Stimulated activated CD4-positive, alpha-beta T cell treated with anti-CD3 and anti-CD28 coated beads, Interleukin-2, amount 100 ng/mL, for 24 hours (primary cell): Measurements from ENCODE around the gene GALNT4.
A peak's percentile ranks its signal among the peaks of the same experiment; 100 is the strongest.

Experiments used
- DNase-seq, 2 donors: peaks; one replicate each; pipeline ENCODE4 v3.0.0-alpha.2; 2020

The GALNT4 gene

DNA sequence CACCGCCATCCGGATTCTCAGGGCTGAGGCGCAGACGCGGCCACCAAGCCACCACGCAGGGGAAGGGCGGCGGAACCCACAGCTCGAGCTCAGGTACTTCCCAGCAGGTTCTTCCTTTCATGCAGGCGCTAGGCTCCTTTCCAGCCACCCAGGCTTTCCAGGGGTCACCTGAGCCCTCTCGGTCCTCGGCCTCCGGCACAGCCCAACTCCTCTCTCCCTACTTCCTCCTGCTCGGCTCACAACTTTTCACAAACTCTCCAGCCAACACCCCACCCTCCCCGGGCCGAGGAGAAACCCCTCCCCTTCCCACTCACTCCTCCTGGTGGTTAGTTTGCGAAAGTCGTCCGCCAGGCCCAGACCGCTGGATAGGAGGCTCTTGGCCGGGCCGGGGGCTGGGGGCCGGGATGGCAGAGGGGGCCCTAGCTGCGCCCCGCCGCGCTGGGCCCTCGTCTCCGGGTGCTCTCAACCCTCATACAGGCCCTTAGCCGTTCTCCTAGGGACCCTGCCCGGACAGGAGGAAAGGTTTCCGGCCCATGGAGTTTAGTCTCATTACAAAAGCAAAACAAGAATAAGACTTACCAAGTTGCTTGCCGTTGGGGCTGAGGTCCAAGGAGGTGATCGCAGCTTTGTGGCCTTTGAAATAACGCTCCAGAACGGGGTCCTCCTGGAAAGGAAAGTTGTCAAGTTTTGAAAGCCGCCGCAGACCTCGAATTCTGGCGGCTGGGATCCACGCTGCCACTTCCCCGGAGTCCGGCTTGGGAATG is at the start of gene GALNT4:
GALNT4 (minus strand) TSS at position 256 of the 764 bp plus-strand sequence; CDS start at position 9, 247 bp downstream.
- DNase-seq: peak; percentile 74 to 75

DNA sequence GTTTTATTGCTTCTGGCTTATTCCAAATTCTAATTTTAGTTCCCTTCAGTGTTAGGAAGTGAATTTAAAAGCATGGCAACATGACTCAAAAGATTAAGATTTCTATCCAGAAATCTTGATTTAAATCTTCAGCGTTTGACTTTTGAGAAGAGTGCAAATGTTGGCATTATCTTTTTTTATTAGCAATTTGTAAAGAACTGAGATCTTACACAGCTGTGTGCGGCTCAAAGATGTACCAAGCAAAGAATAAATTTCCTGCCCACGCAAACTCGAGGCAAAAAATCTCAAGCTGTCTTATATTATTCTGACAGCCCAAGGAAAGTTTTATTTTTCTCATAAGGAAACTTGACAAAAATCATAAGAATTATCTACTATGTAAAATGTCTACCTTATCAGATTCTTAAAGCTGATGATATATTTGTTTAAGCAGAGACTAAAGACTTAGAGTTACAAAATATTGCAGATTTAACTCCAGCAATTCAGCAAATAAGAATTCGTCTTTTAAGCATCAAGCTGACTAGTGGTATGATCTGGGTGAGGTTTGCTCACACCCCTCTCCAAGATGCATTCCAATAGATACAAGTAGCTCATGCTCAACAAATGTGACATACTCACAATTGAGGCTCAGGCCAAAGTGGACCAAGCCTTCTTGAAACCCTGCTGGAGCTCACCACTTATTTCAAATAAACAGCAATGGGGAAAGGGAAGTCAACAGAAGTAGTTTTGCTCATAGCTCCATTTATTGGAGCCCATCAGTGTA is 48.6 kb upstream of the GALNT4 start:
- DNase-seq: no peak

DNA sequence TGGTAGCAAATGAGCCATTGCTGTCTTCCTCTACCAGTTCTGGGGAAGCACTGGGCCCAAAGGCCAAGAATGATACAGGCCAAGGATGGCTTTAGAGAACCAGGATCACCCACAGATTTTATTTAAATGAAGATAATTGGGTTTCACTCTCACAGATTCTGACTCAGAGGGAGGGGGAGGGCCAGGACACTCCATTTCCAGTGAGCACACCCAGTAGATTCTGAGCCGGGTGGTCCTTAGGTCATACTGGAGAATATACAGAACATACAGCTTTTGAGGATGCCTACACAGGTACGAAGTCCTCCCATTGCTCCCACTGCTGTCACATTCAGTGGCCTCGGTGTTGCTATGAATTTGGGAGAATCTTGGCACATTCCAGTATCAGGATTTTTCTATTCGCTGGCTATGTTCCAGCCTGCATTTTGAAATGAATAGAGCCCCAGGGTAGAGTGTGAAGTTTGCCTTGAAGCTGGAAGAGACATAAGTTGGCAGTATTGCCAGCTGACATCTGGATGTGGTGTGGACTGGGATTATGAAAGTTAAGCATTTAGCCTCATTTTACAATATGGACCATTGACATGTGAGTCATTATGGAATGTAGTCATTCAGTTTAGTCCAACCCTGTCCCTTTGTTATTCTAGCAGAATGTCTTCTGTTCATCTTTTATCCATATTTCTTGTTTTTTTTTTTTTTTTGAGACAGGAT is 47.0 kb upstream of the GALNT4 start:
- no peak for DNase-seq

DNA sequence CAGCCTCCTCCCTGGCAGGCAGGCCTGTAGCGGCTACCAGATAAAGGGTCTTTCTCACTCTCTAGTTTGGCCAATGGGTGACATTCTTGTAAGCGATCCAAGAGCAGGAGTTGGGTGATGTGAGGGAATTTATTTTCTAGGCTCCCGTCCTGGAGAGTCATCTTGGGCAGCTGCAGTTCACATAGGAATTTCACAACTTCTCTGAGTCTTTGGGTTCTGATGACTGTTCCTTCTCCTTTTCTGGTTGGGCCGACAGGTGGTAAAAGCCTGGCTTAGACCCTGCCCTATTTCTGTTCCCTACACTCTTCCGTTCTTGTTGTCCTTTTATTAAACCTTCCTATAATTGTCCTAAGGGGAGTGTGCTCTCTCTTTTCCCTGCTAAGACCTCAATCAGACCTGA is 43.9 kb upstream of the GALNT4 start:
- no peak for DNase-seq

DNA sequence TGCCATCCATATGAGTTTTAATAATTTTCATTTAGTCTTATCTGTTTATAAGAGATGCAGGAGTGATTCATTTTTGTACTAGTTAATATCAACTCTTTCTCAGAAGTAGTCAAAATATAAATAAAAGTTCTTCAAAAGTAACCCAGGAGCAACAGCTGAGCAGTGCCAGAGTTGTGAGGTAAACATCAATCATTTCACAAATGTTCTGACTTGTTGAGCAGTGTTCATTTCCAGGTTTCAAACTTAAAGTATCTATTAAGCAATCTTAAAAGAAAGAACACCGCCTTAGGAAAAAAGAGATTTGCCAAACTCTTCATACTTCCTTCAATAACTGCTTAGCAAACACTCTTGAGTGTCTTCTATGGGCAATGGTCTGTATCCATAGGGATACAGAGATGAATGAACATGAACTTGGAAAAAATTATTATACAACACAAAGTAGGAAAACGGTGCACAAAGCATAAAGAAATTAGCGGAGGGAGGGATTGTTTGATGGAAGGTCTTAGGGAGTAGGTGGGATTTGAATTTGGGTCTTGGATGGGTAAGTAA is 43.2 kb upstream of the GALNT4 start:
- no peak for DNase-seq

DNA sequence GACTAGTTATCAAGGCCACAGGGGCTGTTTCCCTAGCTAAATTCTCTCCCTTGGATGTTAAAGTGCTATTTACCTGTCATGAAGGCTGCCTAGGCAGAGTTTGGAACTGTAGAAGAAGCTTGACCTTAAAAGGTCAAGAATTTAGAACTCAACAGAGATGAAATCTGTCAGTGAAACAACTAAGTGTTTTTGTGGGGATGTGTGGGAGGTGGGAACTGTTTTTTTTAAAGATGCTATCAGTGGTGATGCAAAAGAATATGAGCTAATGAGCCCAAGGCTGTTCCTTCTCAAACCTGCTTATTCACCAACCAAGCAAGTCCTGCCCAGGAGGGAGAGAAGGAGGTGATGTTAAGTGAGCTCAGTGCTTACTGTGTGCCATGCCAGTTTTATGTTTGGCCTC is 42.0 kb upstream of the GALNT4 start:
- no peak for DNase-seq

DNA sequence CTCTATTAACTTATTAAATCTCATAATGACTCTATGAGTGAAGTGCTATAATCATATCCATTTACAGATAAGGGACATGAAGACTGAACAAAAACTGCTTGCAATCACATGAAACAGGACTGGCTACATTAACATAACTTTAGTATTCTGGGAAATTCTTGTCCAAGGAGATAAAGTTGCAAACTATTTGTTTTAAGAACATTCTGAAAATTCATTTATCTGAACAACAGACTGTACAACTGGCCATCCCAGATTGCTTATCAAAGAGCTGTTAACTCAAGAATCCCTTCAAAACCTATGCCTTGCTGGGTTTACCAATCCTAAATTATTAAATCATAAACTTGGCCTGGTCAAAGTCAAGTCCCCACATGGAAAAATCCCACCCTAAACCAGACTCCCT is 40.4 kb upstream of the GALNT4 start:
- no peak for DNase-seq

DNA sequence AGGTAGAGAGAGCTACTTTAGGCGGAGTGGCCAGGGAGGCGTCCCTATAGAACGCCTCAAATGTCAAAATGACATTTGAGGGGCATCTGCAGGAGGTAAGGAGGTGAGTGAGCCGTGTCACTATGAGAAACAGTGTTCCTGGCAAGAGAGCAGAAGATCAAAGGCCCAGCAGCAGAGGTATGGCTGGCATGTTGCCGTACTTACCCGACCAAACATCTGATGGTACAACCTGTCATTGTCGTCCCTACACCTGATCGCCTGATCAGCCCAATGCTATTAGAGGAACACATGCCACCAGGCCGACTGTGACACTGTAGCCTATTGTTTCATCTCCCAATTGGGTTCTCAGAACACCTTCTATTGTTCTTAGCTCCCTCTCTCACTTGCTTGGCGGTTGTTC is 35.2 kb upstream of the GALNT4 start:
- no peak for DNase-seq

DNA sequence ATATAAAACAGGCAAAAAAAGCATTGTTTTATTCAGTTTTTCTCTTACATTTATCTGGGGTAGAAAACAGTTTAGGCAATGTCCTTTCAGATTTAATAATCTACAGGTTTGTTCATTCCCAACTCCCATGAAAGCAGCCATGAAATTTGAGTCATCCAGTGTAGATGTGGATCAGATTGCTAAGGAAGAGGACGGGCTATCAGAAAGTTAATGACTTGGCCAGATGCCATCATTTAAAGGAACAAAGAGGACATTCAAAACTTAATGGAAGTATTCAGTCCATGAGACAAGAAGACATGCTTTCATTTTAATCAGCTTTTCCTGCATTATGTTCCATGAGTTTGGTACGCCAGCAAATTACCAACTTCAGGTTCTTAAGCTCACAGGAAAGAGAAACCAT is 32.4 kb upstream of the GALNT4 start:
- no peak for DNase-seq

DNA sequence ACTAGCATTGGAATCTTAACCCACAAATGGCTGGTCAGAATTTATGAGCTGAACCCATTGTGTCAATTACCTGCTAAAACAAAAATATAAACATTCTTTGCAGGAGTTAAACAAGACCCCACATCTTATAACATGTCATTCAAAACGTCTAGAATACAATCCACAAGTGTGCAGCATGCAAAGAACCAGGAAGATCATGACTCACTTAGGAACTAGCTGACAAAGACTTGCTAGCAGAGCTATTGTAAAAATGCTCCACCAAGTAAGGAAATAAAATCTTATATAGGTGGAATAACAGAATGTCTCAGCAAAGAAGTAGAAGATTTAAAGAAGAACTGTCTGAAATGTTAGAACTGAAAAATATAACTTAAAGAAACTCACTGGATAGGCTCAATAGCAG is 27.8 kb upstream of the GALNT4 start:
- DNase-seq: no peak

DNA sequence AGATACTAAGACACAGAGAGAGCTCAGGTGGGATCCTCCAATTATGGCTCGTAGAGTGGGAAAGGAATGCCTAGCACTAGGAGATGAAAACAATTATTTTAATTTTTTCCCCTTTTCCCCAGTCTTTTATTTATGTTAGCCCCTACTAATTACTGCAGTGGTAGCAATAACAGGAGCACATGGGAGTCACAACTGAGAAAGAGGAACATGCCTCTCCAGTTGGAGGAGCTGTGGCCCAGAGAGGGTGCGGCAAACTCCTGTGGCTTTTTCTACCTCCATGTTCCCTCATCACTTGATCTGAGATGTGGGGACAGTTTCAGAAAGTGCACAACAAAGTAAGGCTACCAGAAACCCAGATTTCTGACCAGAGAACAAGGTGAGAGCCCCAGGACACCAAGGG is 27.2 kb upstream of the GALNT4 start:
- DNase-seq: no peak

DNA sequence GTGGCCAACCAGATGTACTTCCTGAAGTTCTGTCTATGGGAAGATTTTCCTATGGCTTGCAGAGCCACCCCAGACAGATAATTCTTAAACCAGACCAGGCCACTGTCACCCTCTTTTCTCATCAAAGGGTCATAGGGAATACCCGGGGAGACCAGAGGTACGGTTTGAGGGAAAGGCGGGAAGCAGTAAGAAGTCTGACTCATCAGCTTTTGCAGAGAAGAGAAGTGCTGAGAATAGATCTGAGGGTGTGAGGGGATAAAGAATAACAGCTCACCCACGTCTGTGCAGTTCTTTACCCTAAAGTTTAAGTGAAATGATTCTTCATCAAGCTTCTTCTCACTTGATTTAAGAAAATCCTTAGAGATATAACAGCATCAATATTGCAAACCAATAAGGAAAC is 22.5 kb upstream of the GALNT4 start:
- DNase-seq: no peak

DNA sequence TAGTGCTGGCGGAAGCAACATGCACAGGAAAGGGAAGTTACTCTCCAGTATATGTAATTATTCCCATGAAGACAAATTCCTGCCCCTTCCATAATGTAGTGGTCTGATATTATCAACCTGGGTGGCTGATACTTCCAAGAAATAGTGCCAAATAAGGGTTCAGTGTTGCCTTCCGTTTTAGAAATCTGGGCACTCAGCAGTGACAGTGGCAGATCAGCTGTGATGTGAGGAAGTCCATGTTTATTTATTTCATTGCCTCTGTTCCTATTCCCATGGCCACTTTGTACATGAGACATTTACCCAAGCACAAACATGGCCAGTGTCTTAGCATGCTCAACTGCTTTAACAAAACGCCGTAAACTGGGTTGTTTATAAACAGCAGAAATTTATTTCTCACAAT is 21.6 kb upstream of the GALNT4 start:
- DNase-seq: no peak

DNA sequence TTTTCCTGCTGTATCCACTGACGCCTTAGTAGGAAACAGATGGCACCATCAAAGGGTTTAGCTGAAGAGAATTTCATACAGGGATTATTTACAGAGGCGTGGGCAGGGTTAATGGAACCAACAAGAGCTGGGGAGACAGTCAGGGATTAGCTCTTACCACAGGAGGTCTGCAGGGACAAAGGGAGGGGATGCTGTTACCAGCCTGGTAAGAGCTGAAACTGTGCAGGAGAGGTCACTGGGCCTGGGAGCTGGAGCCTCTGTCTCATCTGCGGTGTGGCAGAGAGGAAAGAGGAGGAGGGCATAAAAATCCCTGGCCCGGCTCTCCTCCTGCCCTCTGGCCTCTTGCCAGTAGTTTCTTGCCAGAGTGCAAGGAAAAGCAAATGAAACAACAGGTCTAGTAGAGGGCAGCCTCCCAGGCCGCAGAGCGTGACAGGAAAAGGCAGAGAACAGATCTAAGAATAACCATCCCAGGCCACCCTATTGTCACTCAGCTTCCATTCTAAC is 20.1 kb upstream of the GALNT4 start:
- no peak for DNase-seq

DNA sequence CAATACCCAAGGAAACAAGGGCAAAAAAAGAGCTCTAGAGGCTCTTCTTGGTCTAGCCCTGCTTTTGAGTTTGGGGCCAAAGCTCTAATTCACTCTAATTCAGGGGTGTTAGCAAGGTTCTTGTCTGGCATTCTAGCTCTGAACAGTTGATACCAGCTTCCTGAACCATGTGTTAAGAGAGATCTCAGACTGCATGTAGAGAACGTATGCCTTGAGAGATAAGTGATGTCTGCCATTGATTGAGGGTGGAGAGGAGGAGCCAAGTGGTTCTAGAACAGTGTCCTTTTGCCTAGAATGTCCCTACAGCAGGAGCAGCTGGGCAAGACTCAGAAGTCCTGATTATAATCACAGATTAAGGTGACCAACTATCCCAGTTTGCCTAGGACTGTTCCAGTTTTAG is 19.4 kb upstream of the GALNT4 start:
- no peak for DNase-seq

DNA sequence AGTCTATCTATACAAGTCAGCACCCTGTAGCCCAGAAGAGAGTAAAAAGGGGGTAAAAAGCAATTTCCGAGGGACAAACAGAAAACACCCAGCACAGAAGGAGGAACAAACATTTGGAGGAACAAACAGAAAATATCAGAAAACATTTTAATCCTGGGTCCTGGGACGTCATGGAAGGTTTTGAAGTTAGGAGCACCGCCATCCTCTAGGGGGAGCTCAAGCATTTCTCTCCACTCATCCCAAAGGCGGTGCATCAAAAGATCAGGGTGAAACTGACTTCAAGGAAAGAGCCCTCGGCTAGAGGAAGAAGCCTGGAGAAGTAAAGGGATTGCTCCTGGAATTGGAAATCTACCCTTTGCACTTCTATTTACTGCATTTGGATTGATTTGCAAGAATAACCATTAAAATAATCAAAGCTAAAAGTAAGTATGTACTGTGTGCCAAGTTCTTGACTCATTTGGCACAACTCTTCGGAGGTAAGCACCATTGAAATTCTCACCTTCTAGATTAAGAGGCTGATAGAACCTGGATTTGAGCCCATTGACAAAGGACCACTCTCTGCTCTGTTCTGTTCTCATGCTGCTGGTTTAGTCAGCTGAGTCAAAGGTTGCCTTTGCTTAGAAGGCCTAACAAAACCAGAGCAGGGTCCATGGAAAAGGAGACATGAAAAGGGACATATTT is 18.5 kb upstream of the GALNT4 start:
- peak; percentile 57 to 70 for DNase-seq

DNA sequence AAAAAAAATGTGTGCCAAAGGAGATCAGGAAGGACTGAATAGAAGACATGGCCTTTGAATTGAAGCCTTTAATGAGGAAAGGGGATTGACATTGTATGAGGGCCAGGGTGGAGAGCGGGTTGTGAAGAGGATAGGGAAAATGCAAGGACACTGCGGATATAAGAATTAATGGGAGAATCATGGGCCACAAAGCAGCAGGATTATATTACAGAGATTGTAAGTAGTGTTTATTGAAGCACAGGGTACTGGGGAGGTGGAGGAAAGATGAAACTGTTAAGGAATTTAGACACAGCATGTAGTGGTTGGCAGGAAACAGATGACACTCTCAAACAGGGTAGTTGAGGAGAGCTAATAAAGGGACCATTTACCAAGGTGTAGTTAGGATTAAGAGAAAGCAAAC is 17.6 kb upstream of the GALNT4 start:
- no peak for DNase-seq

DNA sequence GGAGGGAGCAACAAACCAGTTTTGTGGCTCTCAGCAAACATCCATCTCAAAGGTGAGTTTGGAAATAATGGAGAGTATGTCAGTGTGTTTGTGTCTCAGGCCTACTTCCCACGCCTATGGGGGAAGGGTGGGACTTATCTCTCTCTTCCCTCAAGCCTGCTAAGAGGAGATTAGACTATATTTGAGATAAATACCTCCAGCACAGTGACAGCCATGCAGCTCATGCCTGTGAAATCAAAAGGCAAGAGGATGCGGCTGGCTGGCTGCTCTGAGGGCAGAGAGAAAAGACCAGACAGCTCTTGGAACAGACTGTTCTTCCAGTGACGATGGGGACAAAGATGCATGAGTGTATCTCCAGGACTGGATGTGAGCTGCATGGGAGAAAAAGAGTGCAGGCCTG is 16.0 kb upstream of the GALNT4 start:
- DNase-seq: no peak

DNA sequence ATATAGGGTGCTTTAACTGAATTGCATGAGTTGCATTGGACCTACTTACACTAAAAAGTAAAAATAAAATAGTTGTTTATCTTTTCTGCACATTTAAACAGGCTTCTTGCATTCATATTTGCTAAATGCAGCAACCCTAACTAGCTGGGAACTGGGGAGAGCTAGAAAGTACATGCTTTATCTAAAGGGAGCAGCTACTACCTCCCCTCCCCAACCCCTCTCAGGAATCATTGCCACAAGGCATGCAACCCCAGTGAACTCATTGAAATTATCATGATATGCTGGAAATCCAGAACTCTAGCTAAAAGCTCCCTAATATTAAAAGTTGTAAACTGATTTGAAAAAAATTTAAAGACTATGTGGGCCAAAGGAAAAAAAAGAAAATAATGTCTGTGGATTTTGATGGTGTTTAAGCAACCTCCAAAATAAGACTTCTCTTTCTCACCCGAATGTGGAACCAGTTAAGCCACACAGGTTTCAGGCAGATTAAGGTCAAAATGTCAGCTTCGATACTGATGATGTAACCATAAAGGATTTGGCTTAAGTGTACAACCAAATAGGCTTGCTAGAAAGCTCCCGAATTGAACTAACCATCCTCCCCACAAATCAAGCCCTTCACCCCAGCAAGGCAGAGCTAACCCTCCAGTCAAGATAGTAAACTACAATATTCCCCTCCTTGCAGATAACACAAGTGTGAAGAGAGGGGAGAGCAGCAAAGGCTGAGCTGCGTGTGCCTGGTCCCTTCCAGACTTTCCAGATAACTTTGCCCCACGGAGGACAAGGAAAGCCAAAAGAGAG is 15.0 kb upstream of the GALNT4 start:
- DNase-seq: no peak

DNA sequence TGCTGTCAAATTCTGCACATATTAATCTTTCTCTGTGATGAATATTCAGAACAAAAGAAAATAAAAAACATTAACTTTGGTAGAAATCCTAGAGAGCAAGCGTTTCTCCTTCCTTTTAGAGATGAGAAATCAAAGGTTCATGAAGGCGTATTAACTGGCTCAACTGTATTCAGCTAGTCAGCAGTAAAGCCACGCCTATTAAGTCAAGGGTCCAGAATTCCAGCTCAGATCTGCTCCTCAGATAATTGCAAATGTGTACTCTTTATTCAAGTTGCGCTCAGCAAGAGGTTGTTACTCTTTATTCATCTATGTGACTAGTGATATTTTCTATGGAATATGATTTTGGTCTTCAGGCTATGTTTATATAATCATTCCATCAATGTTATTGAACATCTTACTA is 14.3 kb upstream of the GALNT4 start:
- no peak for DNase-seq

DNA sequence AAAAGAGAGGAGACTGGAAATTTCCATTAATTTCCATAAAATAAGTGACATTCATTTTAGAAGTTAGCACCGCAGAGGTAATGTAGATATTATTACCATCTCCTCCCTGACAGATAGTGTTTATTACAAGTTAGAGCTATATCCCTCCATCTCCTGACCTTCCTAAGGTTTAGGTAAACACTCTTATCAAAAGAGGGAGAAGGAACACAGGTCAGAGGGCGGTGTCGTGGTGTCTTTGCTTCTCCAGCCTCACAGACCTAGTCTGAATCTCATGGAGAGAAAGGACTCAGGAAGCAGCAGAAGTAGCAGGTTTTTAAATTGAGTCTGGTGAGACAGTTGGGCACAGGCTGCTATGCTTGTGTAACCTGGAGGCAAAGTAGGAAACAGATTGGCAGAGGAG is 12.8 kb upstream of the GALNT4 start:
- no peak for DNase-seq

DNA sequence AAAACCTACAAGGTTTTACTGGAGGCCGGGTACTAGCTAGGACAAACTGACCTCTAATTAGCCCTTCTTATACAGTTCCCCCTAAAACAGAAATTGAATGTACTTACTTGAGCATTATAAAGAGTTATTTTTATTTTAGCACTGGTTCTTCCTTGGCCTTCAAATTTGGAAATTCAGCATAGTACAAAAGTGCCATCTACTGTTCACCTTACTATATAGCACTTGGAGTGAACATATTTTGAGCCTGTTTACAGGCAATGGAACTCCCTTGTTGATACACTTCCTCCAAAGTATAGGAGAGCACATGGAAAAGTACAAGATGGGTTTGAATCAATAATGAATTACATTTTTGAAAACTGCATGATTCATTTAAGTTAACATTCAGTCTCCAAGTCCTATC is 5.1 kb upstream of the GALNT4 start:
- no peak for DNase-seq
